ENCODE results near the gene UGT1A8.

UGT1A8 gene

GRCh38 chr2:233799716-233800115 lies 182.3 kb downstream of the UGT1A8 start:
- DNase-seq (ENCODE audit: low read depth, low spot score), result no peak

GRCh38 chr2:233800208-233800607 lies 182.8 kb downstream of the UGT1A8 start:
- DNase-seq (ENCODE audit: low read depth, low spot score), result no peak

DNA sequence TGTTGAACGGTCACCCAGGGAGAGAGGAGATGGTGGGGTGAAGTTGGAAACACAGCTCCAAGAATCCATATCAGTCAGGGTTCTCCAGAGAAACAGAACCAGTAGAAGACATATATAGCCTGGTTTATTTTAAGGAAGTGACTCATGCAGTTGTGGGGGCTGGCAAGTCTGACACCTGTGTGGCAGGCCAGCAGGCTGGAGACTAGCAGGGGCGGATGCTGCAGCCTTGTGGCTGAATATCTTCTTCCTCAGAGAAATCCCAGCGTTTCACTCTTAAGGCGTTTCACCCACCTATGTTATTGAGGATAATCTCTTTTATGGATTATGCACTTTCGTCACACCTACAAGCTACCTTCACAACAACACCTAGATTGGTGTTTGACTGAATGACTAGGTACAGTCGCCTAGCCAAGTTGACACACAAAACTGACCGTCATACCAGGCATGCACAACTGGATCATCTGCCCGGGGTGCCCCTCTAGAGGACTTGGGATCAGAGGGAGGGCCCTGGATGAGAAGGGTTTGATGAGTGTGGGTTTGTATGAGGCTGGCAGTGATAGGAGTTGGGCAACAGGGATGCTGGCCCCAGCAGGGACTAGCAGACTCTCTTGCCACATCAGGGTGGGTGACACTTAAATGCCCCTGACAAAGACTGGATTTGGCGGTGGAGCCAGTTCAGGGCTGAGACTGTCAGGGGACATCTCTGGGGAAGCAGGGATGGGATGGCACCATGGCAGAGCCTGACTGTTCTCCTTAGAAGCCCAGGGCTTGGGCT lies 184.1 kb downstream of the UGT1A8 start:
- DNase-seq (ENCODE audit: low read depth, low spot score), result no peak

GRCh38 chr2:233802132-233802815 lies 184.8 kb downstream of the UGT1A8 start:
- no peak for DNase-seq (ENCODE audit: low read depth, low spot score)

GRCh38 chr2:233803292-233803911 lies 186.0 kb downstream of the UGT1A8 start:
- no peak for DNase-seq (ENCODE audit: low read depth, low spot score)

GRCh38 chr2:233803994-233804393 lies 186.6 kb downstream of the UGT1A8 start:
- DNase-seq (ENCODE audit: low read depth, low spot score), result no peak

DNA sequence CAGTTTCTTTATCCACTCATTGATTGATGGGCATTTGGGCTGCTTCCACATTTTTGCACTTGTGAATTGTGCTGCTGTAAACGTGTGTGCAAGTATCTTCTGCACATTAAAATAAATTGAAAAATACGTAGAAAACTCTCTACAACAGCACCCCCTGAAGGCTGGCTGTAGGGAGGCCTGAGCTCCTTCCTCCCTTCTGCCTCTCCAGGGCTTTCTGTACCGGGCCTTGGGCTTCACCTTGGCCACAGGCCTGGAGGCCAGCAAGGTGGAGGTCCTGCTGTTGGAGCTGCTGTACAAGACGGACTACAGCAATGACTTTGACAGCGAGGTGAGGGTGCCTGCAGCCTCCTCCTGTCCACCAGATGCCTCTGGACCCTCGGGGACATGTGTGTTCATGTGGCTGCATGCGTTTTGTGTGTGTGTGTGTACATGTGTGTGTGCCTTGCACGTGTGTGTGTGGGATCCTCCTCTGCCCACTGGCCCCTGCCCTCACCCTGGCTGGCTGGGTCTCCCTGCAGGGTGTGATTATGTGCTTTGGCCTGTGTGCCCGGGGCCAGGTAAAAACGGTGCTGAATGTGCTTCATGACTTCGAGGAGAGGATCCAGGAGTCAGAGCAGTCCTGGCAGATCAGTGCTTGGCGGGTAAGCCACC lies 189.9 kb downstream of the UGT1A8 start:
- DNase-seq (ENCODE audit: low read depth, low spot score), result no peak

DNA sequence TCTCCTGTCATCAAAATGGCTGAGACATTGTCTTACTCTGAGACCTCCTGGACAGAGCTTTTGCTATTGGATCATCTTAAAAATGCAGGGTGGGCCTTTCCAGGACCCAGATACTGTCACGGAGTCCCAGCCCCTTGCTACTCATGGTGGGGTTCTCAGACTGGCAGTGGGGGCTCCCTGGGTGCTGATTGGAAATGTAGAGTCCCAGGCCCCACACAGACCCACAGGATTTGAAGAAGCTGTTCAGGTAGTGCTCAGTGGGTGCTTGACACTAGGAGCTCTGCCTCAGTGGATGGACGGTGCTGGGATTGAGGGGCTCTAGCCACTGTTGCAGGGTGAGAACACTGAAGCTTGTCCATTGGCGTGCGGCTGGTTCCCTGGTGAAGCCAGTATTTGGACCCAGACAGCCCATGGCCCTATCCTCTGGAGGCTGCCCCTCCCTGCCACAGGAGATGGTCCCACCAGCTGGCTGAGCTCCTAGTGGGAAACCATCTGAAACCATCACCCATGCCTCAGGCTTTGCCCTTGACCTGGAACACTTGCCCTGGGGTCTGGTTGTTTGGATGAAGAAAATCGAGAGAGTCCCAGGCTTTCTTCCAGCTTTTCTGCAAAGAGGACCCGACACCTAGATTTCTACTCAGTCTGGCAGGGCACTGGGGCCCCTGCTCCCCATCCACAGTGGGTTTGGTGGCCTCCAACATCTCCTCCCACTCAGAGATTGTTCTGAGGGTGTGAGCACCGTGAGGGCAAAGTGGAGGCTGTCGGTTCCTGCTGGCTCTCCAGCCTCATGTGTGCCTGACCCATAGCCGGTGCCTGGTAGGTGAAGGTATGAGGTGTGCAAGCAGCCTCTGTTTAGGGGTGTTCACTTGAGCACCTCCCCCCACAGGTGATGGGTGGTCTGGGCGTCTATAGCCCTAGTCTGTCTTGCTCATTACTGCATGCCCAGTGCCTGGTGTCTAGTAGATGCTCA lies 190.8 kb downstream of the UGT1A8 start:
- DNase-seq (ENCODE audit: low read depth, low spot score), result no peak

- DNase-seq (ENCODE audit: low read depth, low spot score), result no peak
Measured at GRCh38 chr2:233810385-233810784, 193.0 kb downstream of the UGT1A8 start.

DNA sequence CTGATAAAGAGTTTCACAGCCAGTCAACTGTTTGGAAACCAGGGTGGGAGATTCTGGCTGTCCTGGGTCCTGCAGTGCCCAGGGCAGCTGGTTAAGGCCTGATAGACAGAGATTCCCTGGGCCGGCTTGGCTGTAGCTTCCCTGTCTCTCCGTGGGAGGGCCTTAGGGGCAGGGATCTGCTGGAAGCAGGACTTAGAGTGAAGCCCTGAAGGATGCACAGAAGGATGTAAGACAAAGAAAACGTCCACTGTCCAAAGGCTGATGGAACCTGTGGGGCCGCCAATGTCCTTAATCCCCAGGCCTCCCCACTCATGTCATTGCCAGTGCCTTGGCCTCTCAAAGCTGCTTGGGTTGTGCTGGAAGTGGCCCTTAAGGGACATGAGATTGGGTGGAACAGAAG lies 193.7 kb downstream of the UGT1A8 start:
- no peak for DNase-seq (ENCODE audit: low read depth, low spot score)

GRCh38 chr2:233811732-233812131 lies 194.3 kb downstream of the UGT1A8 start:
- no peak for DNase-seq (ENCODE audit: low read depth, low spot score)

DNA sequence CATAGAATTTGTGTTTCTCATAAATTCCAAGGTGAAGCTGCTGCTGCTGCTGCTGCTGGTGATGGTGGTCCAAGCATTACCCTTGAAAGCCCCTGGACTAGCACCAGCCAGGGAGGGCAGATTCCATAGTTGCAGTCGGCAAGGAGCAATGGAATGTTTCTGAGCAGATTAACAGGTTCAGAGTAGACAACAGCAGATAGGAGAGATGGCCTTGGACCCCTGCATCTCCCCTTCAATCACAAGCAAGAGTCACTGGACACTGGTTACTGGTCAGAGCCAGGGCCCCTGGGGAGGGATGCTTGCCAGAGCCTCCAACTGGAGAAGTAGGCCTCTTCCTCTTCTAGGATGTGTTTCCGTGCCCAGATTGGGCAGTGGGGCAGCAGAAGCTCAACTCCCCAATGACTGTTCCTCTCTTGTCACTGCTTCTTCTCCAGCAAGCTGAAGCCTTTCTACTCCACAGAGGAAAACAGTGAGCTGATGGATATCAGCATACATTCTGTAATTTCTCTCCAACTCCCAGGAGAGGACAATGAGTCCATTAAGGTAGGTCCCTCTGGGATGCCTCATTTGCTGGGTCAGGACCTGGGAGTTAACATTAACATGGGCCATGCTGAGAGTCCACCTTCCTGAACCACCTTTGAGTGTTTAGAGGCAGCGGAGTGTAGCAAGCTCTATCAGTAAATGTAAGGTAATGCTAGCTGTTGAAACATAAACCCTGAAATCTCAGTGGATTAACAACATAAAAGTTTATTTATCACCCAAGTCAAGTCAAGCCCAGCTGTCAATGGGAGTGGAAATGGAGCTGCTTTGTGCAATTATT lies 196.0 kb downstream of the UGT1A8 start:
- DNase-seq (ENCODE audit: low read depth, low spot score), result no peak

DNA sequence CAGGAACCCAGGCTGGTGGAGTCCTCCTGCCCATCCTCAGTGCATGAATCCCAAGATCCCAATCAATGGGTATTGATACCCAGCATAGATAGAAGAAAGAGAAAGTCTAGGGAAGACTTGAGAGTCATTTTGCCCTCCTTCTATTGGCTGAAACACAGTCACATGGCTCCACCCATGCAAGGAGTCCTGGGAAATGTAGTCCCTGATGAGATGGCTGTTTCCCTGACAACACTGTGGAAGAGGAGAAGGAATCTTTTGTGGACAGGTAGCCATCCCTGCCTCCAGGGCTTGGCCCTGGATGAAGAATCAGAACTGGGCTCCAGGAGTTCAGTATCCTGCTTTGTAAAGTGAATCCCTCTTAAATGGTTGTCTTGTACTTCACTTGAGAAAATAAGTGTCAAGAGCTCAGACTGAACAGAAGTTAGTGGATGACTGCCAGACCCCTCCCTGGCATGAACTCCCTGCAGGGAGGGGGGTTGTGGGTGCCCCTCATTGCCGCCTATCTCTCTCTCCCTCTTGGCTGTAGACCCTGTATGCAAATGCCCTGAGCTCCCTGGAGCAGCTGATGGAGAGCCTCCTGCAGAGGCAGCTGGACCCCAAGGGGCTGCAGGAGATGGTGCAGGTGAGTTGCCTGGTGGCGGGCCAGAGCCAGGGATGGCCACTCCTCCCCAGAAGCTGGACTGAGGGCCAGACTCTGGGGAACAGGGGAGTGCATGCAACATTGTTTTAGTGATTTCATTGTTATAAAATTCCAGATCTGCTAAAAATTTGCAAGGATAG lies 196.8 kb downstream of the UGT1A8 start:
- no peak for DNase-seq (ENCODE audit: low read depth, low spot score)

- DNase-seq (ENCODE audit: low read depth, low spot score), result no peak
Measured at GRCh38 chr2:233815861-233816260, 198.4 kb downstream of the UGT1A8 start.

GRCh38 chr2:233816334-233816733 lies 198.9 kb downstream of the UGT1A8 start:
- DNase-seq (ENCODE audit: low read depth, low spot score), result no peak

DNA sequence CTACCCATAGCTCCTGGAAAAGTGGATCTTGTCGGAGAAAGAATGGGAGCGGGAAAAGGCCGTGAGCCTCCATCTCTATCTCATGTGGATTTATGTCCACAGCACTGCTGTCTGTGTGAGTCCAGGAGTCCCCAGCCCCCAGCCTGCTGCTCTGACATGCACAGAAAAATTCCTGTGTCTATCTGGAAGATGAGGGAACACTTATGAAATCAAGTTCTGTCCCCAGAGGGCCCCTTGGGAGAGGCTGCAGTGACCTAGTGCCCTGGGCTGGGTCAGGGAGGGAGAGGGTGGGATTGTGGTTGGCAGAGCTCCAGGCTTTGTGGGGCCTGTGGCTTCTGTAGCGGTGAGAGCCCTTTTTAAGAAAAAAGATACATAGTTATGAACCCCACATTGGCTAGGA lies 199.3 kb downstream of the UGT1A8 start:
- no peak for DNase-seq (ENCODE audit: low read depth, low spot score)

DNA sequence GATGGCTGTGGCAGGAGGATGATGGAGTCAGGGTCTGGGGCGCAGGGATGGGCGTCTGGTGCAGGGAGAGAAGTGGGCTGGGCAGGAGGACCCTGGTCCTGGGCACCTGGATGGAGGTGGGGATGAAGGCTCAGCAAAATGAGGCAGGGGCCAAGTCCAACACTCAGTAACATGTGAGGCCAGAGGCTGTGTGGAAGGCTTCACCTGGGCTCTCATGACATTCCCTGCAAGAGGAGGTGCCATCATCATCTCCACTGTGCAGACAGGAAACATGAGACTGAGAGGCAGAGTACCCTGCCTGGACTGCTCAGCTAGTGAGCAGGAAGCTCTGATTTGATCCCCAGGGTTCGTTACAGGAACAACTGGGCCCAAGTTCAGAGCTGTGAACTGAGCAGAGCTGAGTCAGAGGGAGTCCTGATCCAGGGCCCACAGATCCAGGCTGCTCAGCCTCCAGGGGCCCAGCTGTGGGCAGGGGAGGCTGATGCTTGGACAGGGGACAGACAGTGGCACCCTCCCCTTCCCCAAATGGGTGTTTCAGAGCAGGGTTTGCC lies 200.0 kb downstream of the UGT1A8 start:
- no peak for DNase-seq (ENCODE audit: low read depth, low spot score)

GRCh38 chr2:233817995-233818638 lies 200.7 kb downstream of the UGT1A8 start:
- no peak for DNase-seq (ENCODE audit: low read depth, low spot score)

Data from astrocyte of the hippocampus (primary cell).